KMS-11 (cell line): Measurements from ENCODE around the gene GTF3C6.

Source experiments
- H2AFZ ChIP-seq: fragments of 200-600 bp; sonication (generic); 2 replicates; pipeline ENCODE4 v1.6.1; 2016; ENCODE audit warnings: antibody characterized with exemption, mixed run types, low read depth
- H3K27ac ChIP-seq: fragments of 200-600 bp; sonication (generic); 2 replicates; pipeline ENCODE4 v1.6.1; 2016; ENCODE audit warnings: mild to moderate bottlenecking, mixed run types
- H3K27me3 ChIP-seq: fragments of 200-600 bp; sonication (generic); 2 replicates; pipeline ENCODE4 v1.6.1; 2017; ENCODE audit warnings: mild to moderate bottlenecking, low read depth, mixed run types, moderate library complexity; ENCODE audit not compliant: insufficient read depth
- H3K36me3 ChIP-seq: fragments of 200-600 bp; sonication (generic); 2 replicates; pipeline ENCODE4 v1.6.1; 2017; ENCODE audit warnings: mild to moderate bottlenecking, mixed run types; ENCODE audit not compliant: insufficient read depth
- H3K4me1 ChIP-seq: fragments of 200-600 bp; sonication (generic); 2 replicates; pipeline ENCODE4 v1.6.1; 2016; ENCODE audit warnings: mild to moderate bottlenecking, low read depth, mixed run types; ENCODE audit not compliant: poor library complexity, severe bottlenecking
- H3K4me2 ChIP-seq: fragments of 200-600 bp; sonication (generic); 2 replicates; pipeline ENCODE4 v1.7.0; 2016; ENCODE audit warnings: mild to moderate bottlenecking, mixed run types
- H3K4me3 ChIP-seq: fragments of 200-600 bp; sonication (generic); IDR thresholded peaks from 2 replicates; pipeline ENCODE4 v1.6.1; 2017; ENCODE audit warnings: low read depth, low read length, mixed read lengths; ENCODE audit not compliant: insufficient read depth
- H3K79me2 ChIP-seq: fragments of 200-600 bp; sonication (generic); 2 replicates; pipeline ENCODE4 v1.6.1; 2016; ENCODE audit warnings: low read depth, mixed run types; ENCODE audit not compliant: insufficient read depth
- H3K9ac ChIP-seq: fragments of 200-600 bp; sonication (generic); 2 replicates; pipeline ENCODE4 v1.6.1; 2016; ENCODE audit warnings: mild to moderate bottlenecking, mixed run types
- H4K20me1 ChIP-seq: fragments of 200-600 bp; sonication (generic); 2 replicates; pipeline ENCODE4 v1.6.1; 2016; ENCODE audit warnings: mild to moderate bottlenecking, mixed run types; ENCODE audit not compliant: insufficient read depth
- TF ChIP-seq, protein P1 (sequence below): fragments of 200-600 bp; sonication (generic); conservative IDR thresholded peaks from 2 replicates; pipeline ENCODE4 v1.6.1; 2017; ENCODE audit warnings: low read depth, mild to moderate bottlenecking, antibody characterized with exemption, low read length, moderate library complexity, mixed read lengths

Gene GTF3C6

DNA sequence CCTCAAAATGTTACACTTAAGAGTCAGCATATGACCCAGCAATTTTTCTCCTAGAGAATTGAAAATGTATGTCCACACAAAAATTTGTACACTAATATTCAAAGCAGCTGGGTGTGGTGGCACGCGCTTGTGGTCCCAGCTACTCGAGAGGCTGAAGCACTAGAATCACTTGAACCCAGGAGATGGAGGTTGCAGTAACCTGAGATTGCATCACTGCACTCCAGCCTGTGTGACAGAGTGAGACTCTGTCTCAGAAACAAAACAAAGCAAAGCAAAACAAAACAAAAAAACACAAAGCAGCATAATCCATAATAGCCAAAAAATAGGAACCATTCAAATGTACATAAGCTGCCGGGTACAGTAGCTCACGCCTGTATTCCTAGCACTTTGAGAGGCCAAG is 21.7 kb downstream of the GTF3C6 start:
- TF ChIP-seq, protein P1, sequence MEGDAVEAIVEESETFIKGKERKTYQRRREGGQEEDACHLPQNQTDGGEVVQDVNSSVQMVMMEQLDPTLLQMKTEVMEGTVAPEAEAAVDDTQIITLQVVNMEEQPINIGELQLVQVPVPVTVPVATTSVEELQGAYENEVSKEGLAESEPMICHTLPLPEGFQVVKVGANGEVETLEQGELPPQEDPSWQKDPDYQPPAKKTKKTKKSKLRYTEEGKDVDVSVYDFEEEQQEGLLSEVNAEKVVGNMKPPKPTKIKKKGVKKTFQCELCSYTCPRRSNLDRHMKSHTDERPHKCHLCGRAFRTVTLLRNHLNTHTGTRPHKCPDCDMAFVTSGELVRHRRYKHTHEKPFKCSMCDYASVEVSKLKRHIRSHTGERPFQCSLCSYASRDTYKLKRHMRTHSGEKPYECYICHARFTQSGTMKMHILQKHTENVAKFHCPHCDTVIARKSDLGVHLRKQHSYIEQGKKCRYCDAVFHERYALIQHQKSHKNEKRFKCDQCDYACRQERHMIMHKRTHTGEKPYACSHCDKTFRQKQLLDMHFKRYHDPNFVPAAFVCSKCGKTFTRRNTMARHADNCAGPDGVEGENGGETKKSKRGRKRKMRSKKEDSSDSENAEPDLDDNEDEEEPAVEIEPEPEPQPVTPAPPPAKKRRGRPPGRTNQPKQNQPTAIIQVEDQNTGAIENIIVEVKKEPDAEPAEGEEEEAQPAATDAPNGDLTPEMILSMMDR, result no peak
- Histone ChIP-seq H3K27me3 (no peaks in the 10 kb centered on the region), H3K79me2 (peaks cover 34% of the 10 kb centered on the region), H2AFZ (no peak overlapping the region), H4K20me1 (no peaks in the 10 kb centered on the region), H3K9ac (no peak overlapping the region), H3K4me3 (no peak overlapping the region), H3K36me3 (no peaks in the 10 kb centered on the region), H3K27ac (no peak overlapping the region), H3K4me1 (peaks cover 7% of the 10 kb centered on the region), H3K4me2 (no peak overlapping the region)

DNA sequence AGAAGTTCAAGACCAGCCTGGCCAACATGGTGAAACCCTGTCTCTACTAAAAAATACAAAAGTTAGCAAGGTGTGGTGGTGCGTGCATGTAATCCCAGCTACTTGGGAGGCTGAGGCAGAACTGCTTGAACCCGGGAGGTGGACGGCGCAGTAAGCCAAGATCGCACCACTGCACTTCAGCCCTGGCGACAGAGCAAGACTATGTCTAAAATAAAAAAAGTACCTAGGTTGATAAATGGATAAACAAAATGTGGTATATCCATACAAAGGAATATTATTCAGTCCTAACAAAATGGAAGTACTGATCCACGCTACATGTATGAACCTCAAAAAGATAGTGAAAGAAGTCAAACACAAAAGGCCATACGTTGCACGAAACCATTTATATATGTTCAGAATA is 22.1 kb downstream of the GTF3C6 start:
- Histone ChIP-seq H3K79me2 (peaks cover 36% of the 10 kb centered on the region), H3K4me1 (peaks cover 7% of the 10 kb centered on the region), H3K27ac (no peak overlapping the region), H2AFZ (no peak overlapping the region), H4K20me1 (no peaks in the 10 kb centered on the region), H3K9ac (no peak overlapping the region), H3K36me3 (no peaks in the 10 kb centered on the region), H3K27me3 (no peaks in the 10 kb centered on the region), H3K4me2 (peak overlapping the region; percentile 60; the same call in 1 of the 2 replicates), H3K4me3 (no peak overlapping the region)
- TF ChIP-seq, protein P1, result no peak

DNA sequence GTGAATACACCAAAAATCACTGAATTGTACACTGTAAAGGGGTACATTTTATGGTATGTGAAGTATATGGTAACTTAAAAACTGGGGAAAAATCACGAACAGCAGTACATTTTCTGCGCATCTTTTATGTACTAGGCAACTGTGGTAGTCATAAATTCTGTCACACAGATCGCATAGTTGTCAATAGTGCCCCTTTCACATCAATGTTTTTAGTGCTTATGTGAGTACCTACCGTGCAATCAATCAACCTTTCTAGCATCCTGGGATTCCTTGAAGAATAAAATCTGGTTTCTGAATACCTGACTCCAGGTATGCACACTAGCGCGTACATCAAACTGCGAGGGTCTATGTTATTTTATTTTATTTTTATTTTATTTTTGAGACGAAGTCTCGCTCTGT is 22.7 kb downstream of the GTF3C6 start:
- no peak overlapping the region for H3K4me3 ChIP-seq
- H3K4me2 ChIP-seq, result peak overlapping the region; percentile 60
- TF ChIP-seq, protein P1, result no peak
- no peaks in the 10 kb centered on the region for H3K27me3 ChIP-seq
- peak overlapping the region; percentile 98 for H3K9ac ChIP-seq
- H3K79me2 ChIP-seq, result peaks cover 36% of the 10 kb centered on the region
- H3K36me3 ChIP-seq, result no peaks in the 10 kb centered on the region
- peaks cover 7% of the 10 kb centered on the region for H3K4me1 ChIP-seq
- H3K27ac ChIP-seq, result peak overlapping the region; percentile 96
- H4K20me1 ChIP-seq, result no peaks in the 10 kb centered on the region
- H2AFZ ChIP-seq, result peak overlapping the region; percentile 84; the same call in 1 of the 2 replicates

DNA sequence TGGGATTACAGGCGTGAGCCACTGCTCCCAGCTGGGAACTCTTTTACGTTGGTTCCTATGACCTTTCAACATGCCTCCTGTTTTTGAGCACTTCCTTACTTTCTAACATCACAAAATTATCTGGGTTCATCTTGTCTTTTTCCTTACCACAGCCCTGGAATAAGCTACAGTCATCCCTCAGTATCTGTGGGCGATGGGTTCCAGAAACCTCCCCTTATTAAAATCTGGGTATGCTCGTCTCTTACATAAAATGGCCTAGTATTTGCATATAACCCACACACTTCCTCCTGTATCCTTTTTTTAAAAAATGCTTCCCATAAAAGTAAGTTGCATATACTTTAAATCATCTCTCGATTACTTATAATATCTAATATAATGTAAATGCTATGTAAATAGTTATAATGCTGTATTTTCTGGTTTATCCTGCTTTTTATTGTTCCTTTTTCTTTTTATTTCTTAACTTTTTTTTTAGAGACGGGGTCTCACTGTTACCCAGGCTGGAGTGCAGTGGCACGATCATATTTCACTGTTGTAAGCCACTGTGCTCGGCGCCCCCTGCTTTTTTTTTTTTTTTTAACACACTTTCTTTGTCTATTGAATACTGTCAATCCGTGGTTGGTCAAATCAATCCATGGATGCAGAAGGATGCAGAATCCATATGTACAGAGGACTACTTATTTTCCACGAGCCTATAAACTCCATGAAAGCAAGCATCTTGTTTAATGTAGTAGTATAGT is 32.5 kb downstream of the GTF3C6 start:
- Histone ChIP-seq H3K79me2 (no peaks in the 10 kb centered on the region), H3K27ac (no peak overlapping the region), H3K36me3 (no peaks in the 10 kb centered on the region), H3K9ac (no peak overlapping the region), H4K20me1 (no peaks in the 10 kb centered on the region), H3K27me3 (no peaks in the 10 kb centered on the region), H2AFZ (no peak overlapping the region), H3K4me3 (no peak overlapping the region), H3K4me2 (no peak overlapping the region), H3K4me1 (peaks cover 9% of the 10 kb centered on the region)
- TF ChIP-seq, protein P1, result 0 out of 2 replicates have a peak, but pooled peaks have one; percentile 24
